SH-SY5Y (cell line): ENCODE results near the gene MTUS2.

Experiments
- GATA2 ChIP-seq: IDR thresholded peaks from 2 replicates; pipeline ENCODE4 v1.6.1; 2011; ENCODE audit warnings: mild to moderate bottlenecking, low read depth, low read length
- GATA3 ChIP-seq: IDR thresholded peaks from 2 replicates; pipeline ENCODE4 v1.6.1; 2011; ENCODE audit warnings: low read depth, mild to moderate bottlenecking, low read length, moderate library complexity

The MTUS2 gene

DNA sequence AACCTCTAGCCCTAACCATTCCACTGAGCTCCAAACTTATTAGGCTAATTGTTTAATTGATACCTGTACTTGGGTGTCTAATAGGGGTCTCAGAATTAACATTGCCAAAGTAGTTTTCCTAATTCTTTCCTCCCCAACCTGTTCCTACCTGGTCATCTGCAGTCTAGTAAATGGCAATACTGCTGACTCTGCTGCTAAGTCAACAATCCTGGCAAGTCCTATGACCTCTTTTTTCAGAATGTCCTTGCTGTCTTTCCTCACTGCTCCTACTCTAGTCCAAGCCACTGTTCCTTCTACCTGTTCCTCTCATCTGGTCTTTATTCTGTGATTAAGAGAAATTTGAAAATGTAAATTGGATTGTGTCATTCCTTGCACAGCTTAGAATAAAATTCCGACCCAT lies 143.9 kb downstream of the MTUS2 start:
- TF ChIP-seq GATA2 (no peak), GATA3 (no peak)

DNA sequence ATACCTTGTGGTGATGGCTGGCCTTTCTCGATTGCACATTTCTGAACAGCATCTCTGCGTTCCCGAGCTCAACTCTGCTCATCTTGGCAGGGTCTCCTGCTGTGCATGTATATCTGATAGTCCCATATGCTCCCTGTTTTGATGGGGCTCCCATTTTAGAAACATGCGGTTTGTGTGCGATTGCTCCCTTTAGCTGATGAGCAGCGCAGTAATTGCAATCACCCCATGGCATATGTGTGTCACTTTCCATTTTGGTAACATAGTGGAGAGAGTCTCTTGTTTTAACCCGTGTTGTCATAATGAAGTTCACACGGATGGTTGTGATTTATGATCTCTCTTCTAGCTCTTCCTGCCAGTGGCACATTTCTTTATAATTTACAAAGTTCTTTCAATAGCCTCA lies 144.7 kb downstream of the MTUS2 start:
- TF ChIP-seq GATA2: no peak
- no peak for TF ChIP-seq GATA3

DNA sequence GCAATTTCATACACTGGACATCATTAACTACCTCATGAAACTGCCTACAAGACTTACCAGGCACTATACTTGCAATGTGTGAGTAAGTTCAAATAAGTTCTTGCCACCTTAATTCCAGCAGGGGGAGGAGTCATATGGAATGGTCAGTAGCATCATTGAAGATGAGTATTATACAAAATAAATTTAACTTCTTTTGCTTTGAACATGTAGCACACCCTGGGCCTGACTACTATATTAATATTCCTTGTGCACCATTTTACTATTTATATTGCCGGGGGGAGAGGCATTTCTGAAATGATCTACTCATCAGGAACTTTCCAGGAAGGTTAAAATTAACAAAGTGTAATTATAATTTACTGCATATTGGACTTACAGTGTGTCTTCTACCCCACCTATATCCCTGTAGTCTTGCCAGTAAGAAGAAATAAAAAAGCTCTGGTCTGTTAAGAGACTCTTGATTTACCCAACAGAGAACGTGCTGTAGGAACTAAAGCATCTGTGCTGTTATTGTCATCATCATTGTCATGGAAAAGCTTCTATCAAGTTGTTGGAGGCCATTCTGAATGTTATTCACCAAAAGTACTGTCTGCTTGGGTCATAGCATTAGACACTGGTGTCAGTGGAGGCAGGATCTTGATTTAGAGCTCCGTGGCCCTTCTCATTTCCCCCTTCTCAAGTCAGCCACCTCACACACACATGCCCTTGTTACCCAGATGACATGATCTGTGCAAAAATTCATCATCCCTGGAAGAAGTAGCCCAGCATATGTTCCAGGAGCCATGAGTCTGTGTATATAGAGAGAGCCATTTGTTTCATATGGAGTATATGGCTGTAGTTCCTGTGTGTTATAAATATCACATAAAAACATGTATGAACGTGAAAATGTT lies 147.1 kb downstream of the MTUS2 start:
- TF ChIP-seq GATA3 (no peak), GATA2 (no peak)

DNA sequence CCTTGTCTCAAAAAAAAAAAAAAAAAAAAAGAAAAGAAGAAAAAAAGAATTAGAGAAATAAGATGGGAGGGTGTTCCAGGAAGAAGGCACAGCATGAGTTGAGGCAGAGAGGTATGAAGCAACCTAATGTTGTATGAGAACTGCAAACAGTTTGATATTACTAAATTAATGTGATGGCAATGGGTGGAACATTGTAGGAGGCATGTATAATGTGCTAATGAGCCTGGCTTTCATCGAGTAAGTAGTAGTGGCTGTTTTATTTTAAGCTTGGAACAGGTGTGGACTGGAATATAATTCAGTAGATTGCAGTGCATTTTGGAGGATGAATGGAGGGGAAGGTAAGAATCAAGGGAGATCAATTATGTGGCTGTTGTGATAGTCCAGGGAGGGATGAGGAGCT lies 156.1 kb downstream of the MTUS2 start:
- TF ChIP-seq GATA2 (no peak), GATA3 (no peak)

DNA sequence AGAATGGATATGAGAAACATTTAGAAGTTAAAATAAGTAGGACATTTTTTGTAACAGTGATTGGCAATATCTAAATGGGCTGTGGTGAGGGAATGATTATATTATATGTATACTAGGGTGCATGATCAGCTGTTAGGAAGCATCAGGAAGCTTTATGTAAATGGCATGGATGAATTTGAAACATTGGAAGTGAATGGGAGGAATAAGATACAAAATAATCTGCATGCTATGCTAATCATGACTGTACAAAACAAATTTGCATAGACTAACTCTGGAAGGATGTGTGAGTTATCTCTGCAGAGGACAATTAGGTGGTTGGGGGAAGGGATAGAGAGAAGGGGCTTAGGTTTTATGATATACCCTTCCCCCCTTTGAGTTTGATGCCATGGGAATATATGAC lies 156.5 kb downstream of the MTUS2 start:
- no peak for TF ChIP-seq GATA2

DNA sequence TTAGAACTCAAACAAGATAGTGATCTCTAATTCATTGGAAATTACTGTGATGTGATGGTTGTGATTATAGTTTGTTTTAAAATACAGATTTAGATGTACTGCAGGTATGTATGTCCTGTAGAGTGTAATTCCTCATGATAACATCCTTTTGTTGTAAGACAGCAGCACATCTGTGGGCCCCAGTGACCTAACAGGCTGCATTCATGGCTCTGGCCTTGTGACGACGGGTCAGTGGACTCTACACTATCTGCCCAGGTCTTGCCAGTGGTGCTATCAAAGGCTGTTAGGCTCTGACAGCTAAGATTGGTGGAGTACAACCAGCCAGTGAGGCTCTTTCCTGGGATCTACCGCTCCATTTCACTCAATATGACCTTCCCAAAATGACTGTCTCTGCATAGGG lies 158.4 kb downstream of the MTUS2 start:
- TF ChIP-seq GATA3 (no peak), GATA2 (no peak)

DNA sequence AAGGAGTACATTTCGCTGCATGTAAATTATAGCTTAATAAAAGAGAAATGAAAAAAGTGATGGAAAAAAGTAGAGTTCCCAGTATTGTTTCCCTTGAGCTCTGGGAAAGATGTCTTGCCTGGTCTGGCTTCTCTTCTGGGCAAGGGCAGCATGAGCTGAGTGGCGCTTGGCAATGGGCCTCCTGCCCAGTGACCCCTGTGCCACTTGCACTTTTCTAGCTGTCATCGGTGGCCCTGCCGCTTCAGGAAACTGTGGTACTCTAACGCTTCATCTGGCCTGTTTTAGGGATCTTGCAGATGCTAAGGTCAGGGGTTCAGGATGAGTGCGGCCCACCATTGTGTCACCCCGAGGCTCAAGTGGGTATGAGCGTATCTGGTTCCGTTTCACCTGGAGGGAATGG lies 161.4 kb downstream of the MTUS2 start:
- TF ChIP-seq GATA2 (no peak), GATA3 (no peak)

DNA sequence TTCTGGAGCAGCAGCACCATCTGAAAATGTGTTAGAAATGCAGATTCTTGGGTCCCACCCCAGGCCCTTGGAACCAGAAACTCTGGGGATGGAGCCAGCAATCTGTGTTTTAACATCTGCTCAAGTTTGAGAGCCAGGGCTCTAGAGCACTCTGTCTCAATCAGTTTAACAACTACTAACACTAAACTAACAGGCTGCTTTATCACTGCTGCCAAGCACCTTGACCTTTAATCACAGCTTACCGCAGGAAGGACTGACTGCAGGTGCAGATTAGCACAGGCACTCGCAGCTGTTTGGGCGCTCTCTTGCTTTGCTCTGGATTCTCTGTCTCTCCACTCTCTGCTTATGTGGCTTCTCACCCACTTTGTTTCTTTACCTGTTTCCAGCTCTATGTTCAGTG lies 163.5 kb downstream of the MTUS2 start:
- TF ChIP-seq GATA3 (no peak), GATA2 (no peak)

DNA sequence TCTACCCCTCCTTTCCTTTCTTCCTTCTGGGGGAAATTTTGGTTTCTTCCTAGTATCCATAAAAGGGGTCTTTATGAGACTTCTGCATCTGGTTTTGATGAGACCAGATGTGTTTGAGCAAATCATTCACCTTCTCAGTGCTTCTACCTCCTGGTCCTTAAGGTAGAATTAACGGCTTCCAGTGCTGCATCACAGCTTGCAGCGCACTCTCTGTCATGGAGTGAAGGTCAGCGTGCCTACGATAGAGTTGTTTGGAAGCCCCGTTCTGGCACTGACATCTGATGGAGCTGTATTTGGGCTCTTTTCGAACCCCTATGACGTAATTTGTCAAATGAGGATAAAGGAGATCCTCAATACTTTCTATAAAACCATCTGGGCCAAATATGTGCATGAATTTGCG lies 164.2 kb downstream of the MTUS2 start:
- no peak for TF ChIP-seq GATA3
- TF ChIP-seq GATA2: no peak

DNA sequence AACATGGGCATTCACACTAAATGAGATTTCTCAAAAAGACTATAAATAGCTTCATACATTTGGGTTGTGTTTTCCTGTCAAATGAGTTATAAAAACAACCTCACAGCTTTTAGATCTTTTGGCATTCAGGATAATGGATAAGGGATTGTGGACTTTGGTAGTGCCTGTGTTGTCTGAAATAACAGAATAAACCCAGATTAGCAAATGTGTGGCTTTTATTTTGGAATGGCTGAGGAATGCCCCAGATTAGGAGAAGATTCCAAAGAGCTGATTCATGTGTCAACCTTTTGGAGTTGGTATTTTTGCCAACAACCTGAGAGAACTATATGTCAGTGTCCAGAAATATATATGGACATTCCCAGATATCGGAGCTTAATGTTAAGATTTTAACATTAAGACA lies 164.7 kb downstream of the MTUS2 start:
- TF ChIP-seq GATA3 (no peak), GATA2 (no peak)

DNA sequence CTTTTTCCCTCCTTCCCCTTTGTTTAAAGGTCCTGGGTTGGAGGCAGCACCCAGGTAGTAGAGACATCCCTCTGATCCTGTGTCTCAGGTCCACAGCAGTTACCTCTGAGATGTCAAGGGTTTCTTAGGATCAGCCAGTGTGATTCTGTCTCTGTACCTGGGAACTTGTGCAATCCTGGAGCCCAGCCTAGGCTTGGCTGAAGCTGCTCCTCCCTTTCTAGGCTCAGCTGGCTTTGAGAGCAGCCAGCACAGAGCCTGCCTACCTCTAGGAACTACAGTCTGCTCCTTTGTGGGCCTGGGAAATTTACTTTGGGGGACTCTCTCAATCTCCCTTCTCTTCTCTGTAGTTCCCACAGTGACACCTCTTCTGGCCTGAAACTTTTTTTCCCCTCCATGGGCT lies 171.6 kb downstream of the MTUS2 start:
- TF ChIP-seq GATA2 (no peak), GATA3 (no peak)

DNA sequence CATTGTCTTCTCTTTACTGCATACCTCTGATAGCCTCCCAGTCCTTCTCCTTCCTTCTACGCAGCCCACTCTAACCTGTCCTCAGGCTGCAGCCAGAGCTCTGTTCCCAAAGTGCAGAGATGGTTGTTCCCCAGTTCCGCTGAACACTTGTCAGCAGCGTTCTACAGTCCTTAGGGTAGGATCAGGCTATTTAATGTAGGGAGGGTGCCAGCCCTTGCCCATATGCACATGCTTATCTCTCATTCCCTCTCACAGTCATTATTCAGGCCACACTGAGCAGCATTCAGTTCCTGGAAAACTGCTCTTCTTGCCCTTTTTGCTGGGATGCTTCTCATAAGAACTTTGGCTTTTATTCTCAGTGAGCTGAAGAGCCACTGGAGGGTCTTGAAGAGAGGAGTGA lies 180.7 kb downstream of the MTUS2 start:
- TF ChIP-seq GATA2 (no peak), GATA3 (no peak)

DNA sequence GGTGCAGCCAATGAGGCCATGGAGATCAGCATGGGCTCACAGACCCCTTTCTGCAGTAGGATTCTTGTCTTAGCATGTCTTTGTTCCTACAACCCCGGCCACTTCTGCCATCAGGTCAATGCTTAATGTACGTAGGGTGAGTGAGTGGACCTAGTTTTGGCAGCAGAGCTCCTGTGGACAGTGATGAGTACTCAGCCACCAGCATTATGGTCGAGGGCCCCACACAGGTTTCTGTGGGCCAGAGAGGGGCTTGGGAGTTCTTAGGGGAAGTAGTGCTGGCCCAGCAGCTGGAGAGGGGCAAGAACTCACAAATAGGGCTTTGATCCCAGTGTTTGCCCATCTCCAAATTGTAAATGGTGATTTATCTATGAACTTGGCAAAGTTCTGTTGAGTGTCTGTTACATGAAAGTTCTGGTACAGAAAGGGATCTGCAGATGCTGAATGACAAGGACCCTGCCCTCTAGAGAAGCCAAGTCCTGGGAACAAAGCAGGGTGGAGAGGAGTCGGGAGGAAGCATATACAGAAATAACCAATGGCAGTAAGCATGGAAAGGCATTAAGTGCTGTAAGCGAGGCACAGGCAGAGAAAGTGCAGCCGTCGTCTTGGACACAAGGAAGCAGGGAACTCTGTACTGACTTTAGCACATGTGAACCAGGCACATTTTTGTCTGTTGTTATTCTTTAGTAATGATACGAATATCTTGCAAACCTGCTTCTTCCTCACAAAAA lies 185.1 kb downstream of the MTUS2 start:
- TF ChIP-seq GATA2 (no peak), GATA3 (no peak)

DNA sequence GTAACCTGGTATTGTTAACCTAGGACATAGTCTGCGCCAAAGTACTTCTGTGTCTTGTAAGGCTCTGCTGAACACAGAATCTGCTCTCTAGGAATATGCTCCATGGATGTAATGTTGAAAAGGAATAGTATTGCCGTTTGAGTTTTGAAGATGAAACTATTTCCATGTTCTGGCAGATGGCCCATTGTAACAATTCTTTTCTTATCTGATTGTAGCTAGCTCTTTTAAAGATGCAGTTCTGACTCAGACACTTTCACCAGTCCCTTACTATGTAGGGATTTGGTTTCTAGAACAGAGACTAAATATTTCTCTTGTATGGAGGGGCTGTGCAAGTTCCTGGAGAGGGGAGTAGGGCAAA lies 185.6 kb downstream of the MTUS2 start:
- TF ChIP-seq GATA3: no peak
- TF ChIP-seq GATA2: no peak

DNA sequence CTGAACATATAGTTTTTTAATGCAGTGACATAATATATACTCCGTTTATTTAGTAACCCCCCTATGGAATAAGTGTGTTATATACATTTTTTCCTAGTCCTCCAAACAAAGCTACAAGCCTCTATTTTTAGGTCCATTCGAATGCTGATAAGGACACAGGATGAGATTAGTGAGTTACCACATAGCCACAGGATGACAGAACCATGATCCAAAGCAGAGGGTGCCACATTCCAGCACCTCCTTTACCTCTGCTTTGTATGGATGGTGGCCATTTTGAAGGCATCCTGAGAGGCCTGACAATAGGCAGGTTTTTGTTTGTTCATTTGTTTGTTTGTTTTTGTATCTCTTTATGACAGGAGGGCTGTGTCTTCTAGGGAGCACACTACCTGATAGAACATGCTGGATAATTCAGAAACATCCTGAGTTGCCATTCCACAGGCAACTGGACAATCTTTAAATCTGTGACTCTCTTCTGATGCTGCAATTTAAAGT lies 186.3 kb downstream of the MTUS2 start:
- TF ChIP-seq GATA2: no peak
- TF ChIP-seq GATA3: no peak

DNA sequence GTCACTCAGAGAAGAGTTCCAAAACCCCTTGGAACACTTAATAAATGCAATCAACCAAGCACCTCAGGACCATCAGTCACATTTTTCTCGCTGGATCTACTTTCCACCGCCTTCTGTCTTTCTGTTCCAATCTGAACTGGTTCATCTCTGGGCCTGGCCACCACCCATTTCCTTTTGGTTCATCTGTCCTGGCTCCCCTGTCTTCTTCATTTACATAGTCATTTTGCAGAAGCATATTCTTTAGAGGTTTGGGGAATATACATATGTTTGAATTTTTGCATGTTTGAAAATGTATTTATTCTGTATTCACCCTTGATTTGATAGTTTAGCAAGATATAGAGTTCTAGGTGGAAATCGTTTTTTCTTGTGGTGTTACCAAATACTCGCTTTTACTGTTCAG lies 188.2 kb downstream of the MTUS2 start:
- TF ChIP-seq GATA3 (no peak), GATA2 (no peak)
